HG03159 (cell line): Measurements from ENCODE around the gene AURKB.
A peak's percentile ranks its signal among the peaks of the same experiment; 100 is the strongest.
"Not testable (repeated sequence)": the region's sequence is repeated elsewhere in the genome, so short reads cannot be mapped to it uniquely, and the experiment has no call there.

Experiments
- ATAC-seq: cut with Tn5 transposase; IDR thresholded peaks from one replicate; pipeline ENCODE4 v1.9.1; 2021; ENCODE audit warnings: mild to moderate bottlenecking, moderate library complexity; ENCODE audit not compliant: unreplicated experiment

Gene AURKB

DNA sequence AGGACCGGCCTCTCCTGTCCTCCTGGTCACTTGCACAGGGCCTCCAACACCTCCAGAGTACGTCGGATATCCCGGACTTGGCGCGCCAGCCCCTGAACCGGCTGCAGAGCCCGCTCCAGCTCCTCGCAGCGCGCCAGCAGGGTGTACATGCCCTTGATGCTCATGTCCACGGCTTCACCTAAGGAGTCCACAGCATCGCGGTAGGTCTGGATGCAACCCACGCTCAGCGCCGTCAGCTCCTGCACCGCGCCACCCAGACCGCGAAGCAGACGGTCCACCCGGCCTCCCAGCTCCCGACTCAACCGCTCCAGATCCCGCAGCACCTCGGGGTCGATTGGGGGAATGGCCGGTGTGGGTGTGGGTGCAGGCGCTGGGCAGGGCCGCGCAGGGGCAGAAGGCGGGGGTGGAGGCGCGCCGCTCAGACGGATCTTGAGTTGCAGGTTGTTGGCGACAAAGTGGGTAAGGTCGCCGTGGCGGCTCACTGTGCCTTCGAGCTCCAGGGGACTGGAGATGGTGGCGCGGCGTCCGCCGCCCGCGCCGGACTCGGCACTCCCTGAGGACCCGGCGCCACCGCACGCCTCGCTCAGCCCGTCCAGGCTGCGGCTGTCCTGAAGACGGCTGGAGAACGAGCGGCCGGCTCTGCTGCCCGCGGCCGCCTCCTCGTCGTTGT, 21.2 kb downstream of the AURKB start:
- no peak for ATAC-seq

- ATAC-seq, result no peak
Measured at GRCh38 chr17:8188263-8188839, 22.0 kb downstream of the AURKB start.

GRCh38 chr17:8187517-8188262, 22.7 kb downstream of the AURKB start:
- peak; percentile 21 for ATAC-seq

- ATAC-seq, result peak; percentile 26
Measured at GRCh38 chr17:8186787-8187516, 23.4 kb downstream of the AURKB start.

DNA sequence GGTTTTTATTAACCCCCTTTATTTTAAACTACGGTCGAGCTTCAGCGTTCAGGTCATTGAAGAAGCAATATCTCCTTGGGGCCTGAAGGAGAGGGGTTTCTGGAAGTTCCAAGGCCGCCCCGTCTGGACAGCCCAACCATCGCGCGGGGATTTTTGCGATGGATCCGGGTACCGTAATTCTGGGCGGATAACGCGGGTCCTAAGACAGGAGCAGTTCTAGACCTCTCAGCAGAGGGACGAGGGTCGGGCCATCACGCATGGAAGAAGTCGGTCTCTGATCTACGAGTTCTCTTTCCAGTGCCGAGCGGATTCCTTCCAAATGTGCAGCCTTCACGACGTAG, 24.0 kb downstream of the AURKB start:
- ATAC-seq, result peak; percentile 1

GRCh38 chr17:8185582-8186445, 24.6 kb downstream of the AURKB start:
- ATAC-seq, result peak; percentile 21

DNA sequence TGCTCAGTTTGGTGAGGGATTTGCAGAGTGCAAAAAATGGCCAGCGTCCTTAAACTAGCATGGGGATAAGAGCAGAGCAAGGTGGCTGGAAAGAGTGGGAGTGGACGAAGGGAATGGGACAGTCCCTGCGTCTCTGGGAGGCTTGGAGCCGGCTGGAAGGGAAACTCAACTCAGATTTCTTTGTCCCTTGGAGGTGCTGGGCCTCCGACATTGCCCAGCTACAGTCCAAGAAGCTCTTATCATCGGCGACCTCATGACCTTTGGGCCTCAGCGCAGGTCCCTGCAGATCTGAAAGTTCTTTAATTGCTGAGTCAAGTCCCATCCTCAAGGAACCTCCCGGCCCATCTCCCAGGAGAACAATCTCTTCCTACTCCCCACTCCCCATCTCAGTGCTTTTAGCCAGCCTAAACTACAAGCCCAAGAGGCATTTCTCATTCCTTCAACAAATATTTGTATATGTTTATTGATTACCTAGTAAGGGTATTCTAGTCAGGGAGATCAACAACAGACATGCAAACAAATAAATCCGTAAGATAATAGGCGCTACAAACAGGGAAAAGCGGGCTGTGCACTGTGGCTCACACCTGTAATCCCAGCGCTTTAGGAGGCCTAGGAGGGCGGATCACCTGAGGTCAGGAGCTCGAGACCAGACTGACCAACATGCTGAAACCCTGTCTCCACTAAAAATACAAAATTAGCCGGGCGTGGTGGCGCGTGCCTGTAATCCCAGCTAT, 33.2 kb downstream of the AURKB start:
- no peak for ATAC-seq

DNA sequence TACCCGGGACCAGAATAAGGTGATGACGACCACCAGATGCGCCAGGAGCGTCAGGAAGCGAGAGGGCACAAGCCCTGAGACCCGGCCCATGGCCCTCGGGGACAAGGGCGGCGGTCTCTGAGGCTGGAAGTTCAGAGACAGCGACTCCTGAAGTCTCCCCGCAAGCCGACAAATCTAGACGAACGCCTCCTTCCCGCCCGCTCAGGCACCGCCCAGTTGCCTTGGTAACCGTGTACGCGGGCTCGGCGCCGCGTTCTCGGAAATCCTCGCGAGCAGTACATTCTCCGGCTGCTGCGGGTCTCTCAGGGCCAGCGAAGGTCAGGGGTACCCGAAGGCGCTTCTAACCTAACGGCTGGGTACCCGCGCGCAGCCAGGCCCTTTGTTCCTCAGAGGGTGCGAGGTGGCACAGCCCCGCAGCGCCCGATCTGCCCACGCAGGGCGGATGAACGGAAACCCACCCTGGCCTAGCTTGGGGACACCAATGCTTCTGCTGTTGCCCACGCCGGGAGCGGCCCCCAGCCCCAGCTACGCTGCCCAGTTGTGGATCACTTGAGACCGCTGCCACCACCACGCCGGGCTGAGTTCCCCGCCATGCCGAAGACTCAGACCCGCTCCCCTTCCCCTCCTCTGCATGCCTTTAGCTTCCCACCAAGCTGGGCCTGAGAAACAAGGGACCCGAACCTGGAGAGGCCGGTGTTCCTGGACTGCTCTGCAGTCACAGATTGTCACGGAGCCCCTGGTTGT, 34.0 kb downstream of the AURKB start, which contains the start of gene TMEM107:
TMEM107 (minus strand) TSS at position 184 of the 744 bp plus-strand sequence; CDS start at position 90, 94 bp downstream.
- no peak for ATAC-seq

- no peak for ATAC-seq
Measured at GRCh38 chr17:8175795-8176196, 34.6 kb downstream of the AURKB start.

GRCh38 chr17:8173871-8174322, 36.5 kb downstream of the AURKB start:
- ATAC-seq, result no peak

- peak; percentile 68 for ATAC-seq
Measured at GRCh38 chr17:8173056-8173870, 37.1 kb downstream of the AURKB start.

GRCh38 chr17:8170186-8170585, 40.2 kb downstream of the AURKB start:
- not testable (repeated sequence) for ATAC-seq

DNA sequence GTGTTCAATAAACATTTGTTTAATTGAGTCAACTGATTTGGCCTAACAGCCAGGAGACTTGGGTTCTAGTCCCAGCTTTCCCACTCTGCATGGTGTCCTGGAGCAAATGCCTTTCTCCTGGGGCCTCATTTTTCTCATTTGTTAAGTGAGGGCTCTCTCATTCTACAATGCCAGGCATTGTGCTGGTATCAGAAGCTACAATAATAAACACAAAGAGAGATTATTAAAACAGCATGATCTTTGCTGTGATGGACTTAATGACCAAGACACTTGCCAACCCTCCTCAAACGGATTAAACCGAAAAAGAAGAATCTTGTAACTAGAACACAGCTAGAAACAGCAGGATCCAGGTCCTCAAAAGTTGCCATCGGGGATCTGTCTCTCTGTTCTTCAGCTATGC, 42.8 kb downstream of the AURKB start:
- no peak for ATAC-seq

GRCh38 chr17:8166731-8167130, 43.6 kb downstream of the AURKB start:
- ATAC-seq, result no peak

GRCh38 chr17:8164815-8165131, 45.6 kb downstream of the AURKB start:
- ATAC-seq, result no peak

GRCh38 chr17:8163978-8164814, 46.2 kb downstream of the AURKB start:
- no peak for ATAC-seq
